RWPE2 (cell line): Measurements from ENCODE around the gene ZNF785.

Experiments
- ATAC-seq: fragments of 200-7000 bp; cut with Tn5 transposase; 3 replicates; pipeline ENCODE4 v1.9.1; 2021; ENCODE audit warnings: low read depth
- DNase-seq: peaks from one replicate; pipeline ENCODE4 v3.0.0-alpha.2; 2020; ENCODE audit warnings: low spot score
- H3K27ac ChIP-seq: fragments of 450-650 bp; 2 replicates; pipeline ENCODE4 v1.5.1; 2017; ENCODE audit warnings: mild to moderate bottlenecking; ENCODE audit not compliant: poor library complexity, severe bottlenecking
- H3K27me3 ChIP-seq: fragments of 250-450 bp; sonication (Bioruptor Pico); 2 replicates; pipeline ENCODE4 v1.5.1; 2021; ENCODE audit warnings: mild to moderate bottlenecking, moderate library complexity; ENCODE audit not compliant: insufficient read depth, poor library complexity, severe bottlenecking
- H3K36me3 ChIP-seq: fragments of 250-450 bp; sonication (Bioruptor Pico); 2 replicates; pipeline ENCODE4 v1.5.1; 2020; ENCODE audit warnings: low read depth, mild to moderate bottlenecking, moderate library complexity
- H3K4me1 ChIP-seq: fragments of 250-450 bp; sonication (Bioruptor Pico); 2 replicates; pipeline ENCODE4 v1.5.1; 2021; ENCODE audit warnings: mild to moderate bottlenecking, moderate library complexity; ENCODE audit not compliant: insufficient read depth, poor library complexity, severe bottlenecking
- H3K4me3 ChIP-seq: fragments of 250-450 bp; sonication (Bioruptor Pico); 2 replicates; pipeline ENCODE4 v1.5.1; 2021; ENCODE audit warnings: mild to moderate bottlenecking, moderate library complexity; ENCODE audit not compliant: severe bottlenecking
- H3K9me3 ChIP-seq: fragments of 250-450 bp; sonication (Bioruptor Pico); 2 replicates; pipeline ENCODE4 v1.5.1; 2021; ENCODE audit warnings: mild to moderate bottlenecking, moderate library complexity; ENCODE audit not compliant: severe bottlenecking
- CTCF ChIP-seq: fragments of 450-650 bp; IDR thresholded peaks from one replicate; pipeline ENCODE4 v1.5.1; 2017; ENCODE audit warnings: mild to moderate bottlenecking, moderate library complexity; ENCODE audit not compliant: poor library complexity, severe bottlenecking

ZNF785 gene

DNA sequence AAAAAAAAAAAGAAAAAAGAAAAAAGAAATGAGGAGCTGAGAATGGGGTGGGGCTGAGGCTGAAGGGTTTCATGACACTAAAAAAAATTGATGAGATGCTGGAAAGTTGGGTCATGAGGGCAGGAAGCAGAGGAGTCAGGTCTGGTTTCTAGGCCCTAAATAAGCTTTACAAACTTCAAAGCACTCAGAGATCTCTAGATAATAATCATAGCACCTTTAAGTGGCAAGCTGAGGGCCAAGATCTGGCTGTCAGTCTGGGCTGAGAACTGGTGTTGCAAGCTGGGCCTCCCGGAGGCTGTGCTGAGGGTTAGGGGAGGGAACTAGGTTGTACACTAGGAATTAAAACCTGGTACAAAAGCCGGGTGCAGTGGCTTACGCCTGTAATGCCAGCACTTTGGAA, 33.7 kb downstream of the ZNF785 start:
- no peak overlapping the region for H3K4me3 ChIP-seq
- no peak for TF ChIP-seq CTCF
- peaks cover 26% of the 10 kb centered on the region for H3K36me3 ChIP-seq
- DNase-seq (no peak), ATAC-seq (no peak)
- H3K27me3 ChIP-seq: no peaks in the 10 kb centered on the region
- H3K27ac ChIP-seq: no peak overlapping the region
- no peaks in the 10 kb centered on the region for H3K4me1 ChIP-seq
- no peaks in the 10 kb centered on the region for H3K9me3 ChIP-seq

GRCh38 chr16:30548416-30549253, 36.9 kb downstream of the ZNF785 start:
- no peaks in the 10 kb centered on the region for H3K27me3 ChIP-seq
- ATAC-seq (no peak; the same call in 2 of the 3 replicates), DNase-seq (no peak)
- TF ChIP-seq CTCF: no peak
- H3K4me1 ChIP-seq: no peaks in the 10 kb centered on the region
- peaks cover 1% of the 10 kb centered on the region; the same call in 1 of the 2 replicates for H3K36me3 ChIP-seq
- H3K9me3 ChIP-seq: no peaks in the 10 kb centered on the region
- H3K4me3 ChIP-seq: no peak overlapping the region
- no peak overlapping the region for H3K27ac ChIP-seq

GRCh38 chr16:30546115-30546514, 39.4 kb downstream of the ZNF785 start:
- Histone ChIP-seq H3K9me3 (no peaks in the 10 kb centered on the region), H3K27me3 (no peaks in the 10 kb centered on the region), H3K4me3 (no peak overlapping the region), H3K27ac (no peak overlapping the region), H3K4me1 (no peaks in the 10 kb centered on the region), H3K36me3 (no peaks in the 10 kb centered on the region)
- no peak for ATAC-seq
- no peak for DNase-seq
- TF ChIP-seq CTCF: no peak

DNA sequence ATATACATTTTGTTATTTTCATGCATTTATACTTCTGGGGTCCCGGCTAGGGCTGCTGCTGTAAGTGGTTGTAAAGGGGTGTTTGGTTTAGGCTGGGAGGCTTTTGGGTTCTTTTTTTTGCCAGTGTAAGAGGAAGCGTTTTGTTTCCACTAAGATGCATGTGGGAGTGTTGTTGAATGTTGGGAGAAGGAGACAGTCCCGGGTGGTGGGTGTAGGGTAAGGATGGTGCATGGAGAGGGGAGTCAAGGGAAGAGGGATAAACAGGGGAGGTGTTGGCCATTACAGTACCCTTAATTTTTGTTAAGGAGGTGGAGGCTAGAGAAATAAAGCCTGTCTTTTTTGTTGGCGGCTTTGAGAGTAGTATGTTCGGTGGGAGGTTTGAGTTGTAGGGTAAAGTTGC, 42.4 kb downstream of the ZNF785 start:
- Histone ChIP-seq H3K9me3 (no peaks in the 10 kb centered on the region), H3K4me1 (no peaks in the 10 kb centered on the region), H3K4me3 (no peak overlapping the region), H3K27me3 (no peaks in the 10 kb centered on the region), H3K27ac (no peak overlapping the region), H3K36me3 (no peaks in the 10 kb centered on the region)
- DNase-seq (no peak), ATAC-seq (no peak)
- TF ChIP-seq CTCF: no peak
